Stimulated activated CD8-positive, alpha-beta memory T cell treated with anti-CD3 and anti-CD28 coated beads, Interleukin-15, amount 100 ng/mL, for 4 hours (primary cell): Measurements from ENCODE around the gene SORBS1.

ENCODE experiments used
- DNase-seq, 2 donors: peaks; one replicate each; pipeline ENCODE4 v3.0.0-alpha.2; 2020; ENCODE audit warnings: low read depth in 2 of 2

SORBS1 gene

GRCh38 chr10:95324436-95325268 is 236.5 kb downstream of the SORBS1 start:
- DNase-seq: no peak

- no peak for DNase-seq
Measured at GRCh38 chr10:95321554-95322301, 239.4 kb downstream of the SORBS1 start.

GRCh38 chr10:95319239-95319638 is 241.9 kb downstream of the SORBS1 start:
- no peak for DNase-seq

- no peak for DNase-seq
Measured at GRCh38 chr10:95315509-95315908, 245.7 kb downstream of the SORBS1 start.

- DNase-seq: no peak
Measured at GRCh38 chr10:95314192-95314918, 246.8 kb downstream of the SORBS1 start.

- no peak for DNase-seq
Measured at GRCh38 chr10:95312986-95313495, 248.1 kb downstream of the SORBS1 start.

GRCh38 chr10:95312257-95312656 is 248.9 kb downstream of the SORBS1 start:
- no peak for DNase-seq

GRCh38 chr10:95309958-95310357 is 251.2 kb downstream of the SORBS1 start:
- DNase-seq: no peak

- no peak for DNase-seq
Measured at GRCh38 chr10:95308389-95309302, 252.5 kb downstream of the SORBS1 start.

- no peak for DNase-seq
Measured at GRCh38 chr10:95306851-95307250, 254.3 kb downstream of the SORBS1 start.

- no peak for DNase-seq
Measured at GRCh38 chr10:95306318-95306650, 254.9 kb downstream of the SORBS1 start.

- no peak for DNase-seq
Measured at GRCh38 chr10:95305606-95306317, 255.4 kb downstream of the SORBS1 start.

GRCh38 chr10:95304976-95305375 is 256.2 kb downstream of the SORBS1 start:
- DNase-seq: no peak

- no peak for DNase-seq
Measured at GRCh38 chr10:95304463-95304862, 256.7 kb downstream of the SORBS1 start.

GRCh38 chr10:95303950-95304349 is 257.2 kb downstream of the SORBS1 start:
- DNase-seq: no peak

- no peak for DNase-seq
Measured at GRCh38 chr10:95303535-95303934, 257.6 kb downstream of the SORBS1 start.

- DNase-seq: no peak
Measured at GRCh38 chr10:95300022-95300539, 261.1 kb downstream of the SORBS1 start.

- no peak for DNase-seq
Measured at GRCh38 chr10:95297402-95297801, 263.8 kb downstream of the SORBS1 start.

GRCh38 chr10:95296764-95297163 is 264.4 kb downstream of the SORBS1 start:
- no peak for DNase-seq

- DNase-seq: no peak
Measured at GRCh38 chr10:95295031-95295755, 266.0 kb downstream of the SORBS1 start.
